H9 (cell line): ENCODE data around the gene POU2F1. TPM values are rescaled to one million over a fixed set of nuclear protein-coding genes. Genes with fewer than 3 reads are reported as not detected.

Source experiments
- DNase-seq: peaks from one replicate; pipeline ENCODE4 v3.0.0-alpha.2; 2017
- H2AFZ ChIP-seq: one replicate; pipeline ENCODE4 v1.6.1; 2013; ENCODE audit warnings: mild to moderate bottlenecking, low read length, control low read depth, moderate library complexity
- H2AK5ac ChIP-seq: 2 replicates; pipeline ENCODE4 v1.6.1; 2013; ENCODE audit warnings: low read length, control low read depth, mixed read lengths; ENCODE audit not compliant: insufficient read length
- H2BK120ac ChIP-seq: one replicate; pipeline ENCODE4 v1.6.1; 2013; ENCODE audit warnings: low read depth, mild to moderate bottlenecking, low read length, control low read depth, inconsistent platforms; ENCODE audit not compliant: poor library complexity, severe bottlenecking
- H2BK12ac ChIP-seq: 2 replicates; pipeline ENCODE4 v1.6.1; 2013; ENCODE audit warnings: low read length, control low read depth, mixed read lengths, low read depth; ENCODE audit not compliant: insufficient read length
- H2BK15ac ChIP-seq: 2 replicates; pipeline ENCODE4 v1.6.1; 2013; ENCODE audit warnings: low read depth, low read length, control low read depth
- H2BK20ac ChIP-seq: one replicate; pipeline ENCODE4 v1.6.1; 2013; ENCODE audit warnings: low read depth, mild to moderate bottlenecking, low read length, control low read depth, inconsistent platforms; ENCODE audit not compliant: poor library complexity, severe bottlenecking
- H2BK5ac ChIP-seq: 2 replicates; pipeline ENCODE4 v1.6.1; 2013; ENCODE audit warnings: low read length, control low read depth, mixed read lengths; ENCODE audit not compliant: insufficient read length
- H3K14ac ChIP-seq: 2 replicates; pipeline ENCODE4 v1.6.1; 2013; ENCODE audit warnings: low read length, control low read depth; ENCODE audit not compliant: insufficient read depth
- H3K18ac ChIP-seq: 2 replicates; pipeline ENCODE4 v1.6.1; 2013; ENCODE audit warnings: low read depth, mild to moderate bottlenecking, mixed read lengths, low read length, control low read depth; ENCODE audit not compliant: insufficient read length
- H3K23ac ChIP-seq: 2 replicates; pipeline ENCODE4 v1.6.1; 2013; ENCODE audit warnings: low read length, control low read depth, mixed read lengths, low read depth; ENCODE audit not compliant: insufficient read length
- H3K23me2 ChIP-seq: 2 replicates; pipeline ENCODE4 v1.6.1; 2013; ENCODE audit warnings: low read depth, mild to moderate bottlenecking, mixed read lengths, low read length, control low read depth; ENCODE audit not compliant: insufficient read length, poor library complexity, severe bottlenecking
- H3K27ac ChIP-seq: 2 replicates; pipeline ENCODE4 v1.5.1; 2013; ENCODE audit warnings: low read length, control low read depth, mixed read lengths, low read depth; ENCODE audit not compliant: insufficient read length
- H3K27me3 ChIP-seq: 2 replicates; pipeline ENCODE4 v1.6.1; 2013; ENCODE audit warnings: low read length, control low read depth, inconsistent platforms; ENCODE audit not compliant: insufficient read depth
- H3K4ac ChIP-seq: 2 replicates; pipeline ENCODE4 v1.6.1; 2013; ENCODE audit warnings: low read depth, mild to moderate bottlenecking, control low read depth, inconsistent platforms, low read length, moderate library complexity
- H3K4me1 ChIP-seq: 2 replicates; pipeline ENCODE4 v1.6.1; 2013; ENCODE audit warnings: low read length, control low read depth, inconsistent platforms; ENCODE audit not compliant: insufficient read depth
- H3K4me2 ChIP-seq: 2 replicates; pipeline ENCODE4 v1.6.1; 2013; ENCODE audit warnings: low read length, control low read depth, mixed read lengths; ENCODE audit not compliant: insufficient read length, insufficient read depth
- H3K56ac ChIP-seq: 2 replicates; pipeline ENCODE4 v1.6.1; 2013; ENCODE audit warnings: low read depth, mild to moderate bottlenecking, mixed read lengths, low read length, control low read depth; ENCODE audit not compliant: insufficient read length
- H3K79me1 ChIP-seq: 2 replicates; pipeline ENCODE4 v1.6.1; 2013; ENCODE audit warnings: low read depth, mild to moderate bottlenecking, moderate library complexity, low read length, control low read depth, inconsistent platforms; ENCODE audit not compliant: insufficient read depth, poor library complexity, severe bottlenecking
- H3K79me2 ChIP-seq: 2 replicates; pipeline ENCODE4 v1.6.1; 2013; ENCODE audit warnings: low read length, control low read depth, inconsistent platforms; ENCODE audit not compliant: insufficient read depth
- H3K9ac ChIP-seq: 2 replicates; pipeline ENCODE4 v1.6.1; 2013; ENCODE audit warnings: low read length, control low read depth, mixed read lengths; ENCODE audit not compliant: insufficient read length; ENCODE audit errors: extremely low read depth
- H3K9me3 ChIP-seq: one replicate; pipeline ENCODE4 v1.6.1; 2013; ENCODE audit warnings: low read depth, low read length, inconsistent platforms; ENCODE audit not compliant: control insufficient read depth
- H3T11ph ChIP-seq: one replicate; pipeline ENCODE4 v1.6.1; 2013; ENCODE audit warnings: mild to moderate bottlenecking, low read length, control low read depth, inconsistent platforms
- H4K20me1 ChIP-seq: one replicate; pipeline ENCODE4 v1.6.1; 2013; ENCODE audit not compliant: control insufficient read depth, insufficient read length, insufficient read depth
- H4K5ac ChIP-seq: 2 replicates; pipeline ENCODE4 v1.6.1; 2013; ENCODE audit warnings: low read depth, mild to moderate bottlenecking, mixed read lengths, low read length, control low read depth; ENCODE audit not compliant: insufficient read length
- H4K8ac ChIP-seq: replicated peaks from 2 replicates; pipeline ENCODE4 v1.6.1; 2013; ENCODE audit warnings: low read length, control low read depth, mixed read lengths, low read depth; ENCODE audit not compliant: insufficient read length
- H4K91ac ChIP-seq: 2 replicates; pipeline ENCODE4 v1.6.1; 2013; ENCODE audit warnings: low read depth, mild to moderate bottlenecking, moderate library complexity, mixed read lengths, low read length, control low read depth; ENCODE audit not compliant: insufficient read length
- H3K27ac Mint-ChIP-seq, 3 experiments: 2 replicates in 2 of 3; 3 replicates in 1 of 3; pipeline ENCODE4 v1.8.0; 2020 to 2021; ENCODE audit warnings: mixed read lengths in 3 of 3, mild to moderate bottlenecking in 1 of 3, moderate library complexity in 1 of 3
- H3K27me3 Mint-ChIP-seq: 2 replicates; pipeline ENCODE4 v1.8.0; 2021; ENCODE audit warnings: low read depth, mild to moderate bottlenecking, moderate library complexity, mixed read lengths
- H3K36me3 Mint-ChIP-seq, 3 experiments: 2 replicates in 2 of 3; 3 replicates in 1 of 3; pipeline ENCODE4 v1.8.0; 2020 to 2021; ENCODE audit warnings: low read depth in 3 of 3, mixed read lengths in 3 of 3; ENCODE audit not compliant: insufficient read depth in 1 of 3
- H3K4me1 Mint-ChIP-seq, 2 experiments: 2 replicates each; pipeline ENCODE4 v1.8.0; 2020; ENCODE audit warnings: mixed read lengths in 2 of 2
- H3K4me3 Mint-ChIP-seq, 2 experiments: 2 replicates in 1 of 2; 3 replicates in 1 of 2; pipeline ENCODE4 v1.8.0; 2020 to 2021; ENCODE audit warnings: mild to moderate bottlenecking in 2 of 2, mixed read lengths in 2 of 2, moderate library complexity in 1 of 2
- H3K9me3 Mint-ChIP-seq, 2 experiments: 2 replicates in 1 of 2; 3 replicates in 1 of 2; pipeline ENCODE4 v1.8.0; 2020; ENCODE audit warnings: mild to moderate bottlenecking in 2 of 2, mixed read lengths in 2 of 2, moderate library complexity in 1 of 2
- CTCF ChIP-seq: fragments of 200-600 bp; sonication (generic); conservative IDR thresholded peaks from 3 replicates; pipeline ENCODE4 v1.8.0; 2021; ENCODE audit warnings: antibody characterized with exemption, mild to moderate bottlenecking
- WGBS: extraction: QIAGEN DNeasy Blood & Tissue Kit; methylation state at CpG from one replicate; pipeline ENCODE4 v1.1.7; 2013; ENCODE audit warnings: missing lambda C conversion rate, low lambda C conversion rate, mixed read lengths; ENCODE audit not compliant: insufficient read length; ENCODE audit errors: extremely low coverage; 5-methylcytosine and 5-hydroxymethylcytosine counted together
- total RNA-seq: library from RNA; stranded (reverse); gene quantifications from 2 replicates; pipeline ENCODE4 v1.2.1, GENCODE V29; 2021

The POU2F1 gene
- total RNA-seq, 1 experiment from 2014 or later = 62.5 TPM

- Mint-ChIP-seq H3K36me3 (peaks cover 0 to 5% (median 2%) of the 10 kb centered on the region in 3 experiments; a peak in 2 of 7 replicates), H3K9me3 (no peaks in the 10 kb centered on the region), H3K27ac (peak overlapping the region in 2 of 3 experiments; percentile 30 to 78; a peak in 4 of 7 replicates), H3K27me3 (no peaks in the 10 kb centered on the region; the same call in 1 of the 2 replicates), H3K4me1 (peaks cover 80 to 84% of the 10 kb centered on the region in 2 experiments), H3K4me3 (0 out of 5 replicates have a peak overlapping the region, but pooled peaks of 1 of the 2 experiments have one; percentile 5)
- no peak overlapping the region for H4K91ac ChIP-seq
- H3K4me2 ChIP-seq = no peak overlapping the region
- no peaks in the 10 kb centered on the region for H3K79me2 ChIP-seq
- no peaks in the 10 kb centered on the region for H3K9me3 ChIP-seq
- H3K27ac ChIP-seq = no peak overlapping the region
- H3K27me3 ChIP-seq = no peaks in the 10 kb centered on the region
- H3K9ac ChIP-seq = no peak overlapping the region
- H2BK5ac ChIP-seq = no peak overlapping the region
- no peaks in the 10 kb centered on the region for H3K79me1 ChIP-seq
- no peak overlapping the region for H2AK5ac ChIP-seq
- peaks cover 21% of the 10 kb centered on the region for H3K4me1 ChIP-seq
- no peak overlapping the region for H2AFZ ChIP-seq
- no peak overlapping the region for H2BK15ac ChIP-seq
- H3K23me2 ChIP-seq = no peaks in the 10 kb centered on the region
- H3K4ac ChIP-seq = no peak overlapping the region
- no peak for TF ChIP-seq CTCF
- no peak overlapping the region for H3K56ac ChIP-seq
- H2BK120ac ChIP-seq = no peak overlapping the region
- no peak for DNase-seq
- H4K8ac ChIP-seq = no peak overlapping the region
- no peak overlapping the region for H4K5ac ChIP-seq
- no peak overlapping the region for H2BK12ac ChIP-seq
- no peak overlapping the region for H3T11ph ChIP-seq
- H3K14ac ChIP-seq = no peak overlapping the region
- H2BK20ac ChIP-seq = no peak overlapping the region
- no peak overlapping the region for H3K18ac ChIP-seq
- WGBS = no CpG with 5 or more reads among the region's 4 CpGs
- H4K20me1 ChIP-seq = peaks cover 3% of the 10 kb centered on the region
- no peak overlapping the region for H3K23ac ChIP-seq
Measured at GRCh38 chr1:167426716-167427115, 206.0 kb downstream of the POU2F1 start.
